SH-SY5Y (cell line): Measurements from ENCODE around the gene TLE2.
A peak's percentile ranks its signal among the peaks of the same experiment; 100 is the strongest.

Experiments used
- GATA2 ChIP-seq: IDR thresholded peaks from 2 replicates; pipeline ENCODE4 v1.6.1; 2011; ENCODE audit warnings: mild to moderate bottlenecking, low read depth, low read length
- GATA3 ChIP-seq: IDR thresholded peaks from 2 replicates; pipeline ENCODE4 v1.6.1; 2011; ENCODE audit warnings: low read depth, mild to moderate bottlenecking, low read length, moderate library complexity

TLE2 gene

GRCh38 chr19:3001235-3001800, 27.8 kb downstream of the TLE2 start:
- TF ChIP-seq GATA3: no peak
- no peak for TF ChIP-seq GATA2

- TF ChIP-seq GATA2: no peak
- TF ChIP-seq GATA3: no peak
These were observed 30.4 kb downstream of the TLE2 start for GRCh38 chr19:2998642-2999041.

GRCh38 chr19:2997720-2998119, 31.4 kb downstream of the TLE2 start:
- TF ChIP-seq GATA3: no peak

GRCh38 chr19:2994588-2995131, 34.4 kb downstream of the TLE2 start:
- TF ChIP-seq GATA3 (no peak), GATA2 (no peak)

- TF ChIP-seq GATA2: no peak
- no peak for TF ChIP-seq GATA3
These were observed 35.5 kb downstream of the TLE2 start for GRCh38 chr19:2993579-2993978.

GRCh38 chr19:2992958-2993357, 36.1 kb downstream of the TLE2 start:
- TF ChIP-seq GATA3: no peak

- no peak for TF ChIP-seq GATA2
- no peak for TF ChIP-seq GATA3
These were observed 39.7 kb downstream of the TLE2 start for GRCh38 chr19:2989236-2989946.

- no peak for TF ChIP-seq GATA2
- TF ChIP-seq GATA3: no peak
These were observed 40.5 kb downstream of the TLE2 start for GRCh38 chr19:2988568-2988967.

- TF ChIP-seq GATA3: no peak
- no peak for TF ChIP-seq GATA2
These were observed 41.3 kb downstream of the TLE2 start for GRCh38 chr19:2987797-2988196.

- TF ChIP-seq GATA3: no peak
- no peak for TF ChIP-seq GATA2
These were observed 42.0 kb downstream of the TLE2 start for GRCh38 chr19:2986951-2987524.

- TF ChIP-seq GATA3 (no peak), GATA2 (no peak)
These were observed 44.9 kb downstream of the TLE2 start for GRCh38 chr19:2984215-2984528.

- TF ChIP-seq GATA2: peak; percentile 18; the same call in 1 of the 2 replicates
- no peak for TF ChIP-seq GATA3
These were observed 45.5 kb downstream of the TLE2 start for GRCh38 chr19:2983351-2984214.

- TF ChIP-seq GATA3: no peak
- TF ChIP-seq GATA2: no peak
These were observed 46.1 kb downstream of the TLE2 start for GRCh38 chr19:2982983-2983350.

GRCh38 chr19:2982561-2982960, 46.5 kb downstream of the TLE2 start:
- no peak for TF ChIP-seq GATA3
- TF ChIP-seq GATA2: peak; percentile 64
